Right renal cortex interstitium (tissue), 3 donors: Measurements from ENCODE around the gene RNF26. TPM values are rescaled to one million over a fixed set of nuclear protein-coding genes. Genes with fewer than 3 reads are reported as not detected.

Experiments used
- DNase-seq, 3 donors: peaks; one replicate each; pipeline ENCODE4 v3.0.0-alpha.2; 2013; ENCODE audit warnings: low read depth in 3 of 3, low spot score in 2 of 3
- polyA plus RNA-seq, 3 donors: library from polyadenylated mRNA; unstranded; fragments of 120-200 nt; gene quantifications; one replicate each; pipeline ENCODE4 v1.2.1, GENCODE V29; 2013; ENCODE audit not compliant: insufficient read length in 3 of 3

The RNF26 gene
- 10 to 100 TPM; 28.4 to 32.3 (median 28.8) TPM for polyA plus RNA-seq

DNA sequence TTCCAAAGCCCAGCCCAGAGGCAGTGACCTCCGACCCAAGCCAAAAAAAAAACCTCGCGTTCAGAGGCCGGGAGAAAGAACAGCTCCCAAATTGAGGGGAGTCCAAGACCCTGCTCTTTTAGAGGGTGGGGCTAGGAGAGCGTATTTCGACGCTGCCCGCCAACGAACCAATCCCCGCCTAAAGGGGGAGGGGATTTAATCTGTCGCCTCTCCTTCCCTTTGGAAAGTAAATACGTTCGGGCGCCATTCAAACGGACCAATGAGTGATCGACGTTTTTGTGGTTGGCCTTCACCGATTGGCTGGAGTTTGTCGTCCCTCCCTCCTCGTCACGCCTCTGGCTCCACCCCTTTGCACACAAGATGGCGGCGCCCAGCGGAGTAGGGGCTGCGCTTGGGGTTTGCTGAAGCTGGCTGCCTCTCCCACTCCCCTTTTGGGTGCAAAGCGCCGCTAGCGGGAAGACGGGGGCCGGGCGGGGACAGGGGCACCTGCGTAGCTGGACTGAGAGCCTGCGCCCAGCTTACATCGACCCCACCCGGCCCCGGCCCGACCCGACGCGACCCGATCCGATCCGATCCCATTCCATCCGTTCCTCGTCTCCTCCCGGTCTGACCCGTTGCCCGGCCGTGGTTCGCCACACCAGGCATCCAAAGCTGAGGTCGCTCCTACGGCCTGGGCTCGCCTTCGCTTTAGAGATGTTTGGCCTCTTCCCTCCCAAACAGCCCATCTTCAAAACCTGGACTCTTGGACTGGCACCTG lies at the start of gene RNF26:
Gene RNF26, plus strand, starts transcription at position 354 of the 757 bp plus-strand sequence. CDS start 596 bp downstream, outside the sequence.
- peak; percentile 96 to 99 (median 98) for DNase-seq

- no peak for DNase-seq
Observed at GRCh38 chr11:119285431-119285830, 48.9 kb upstream of the RNF26 start.

DNA sequence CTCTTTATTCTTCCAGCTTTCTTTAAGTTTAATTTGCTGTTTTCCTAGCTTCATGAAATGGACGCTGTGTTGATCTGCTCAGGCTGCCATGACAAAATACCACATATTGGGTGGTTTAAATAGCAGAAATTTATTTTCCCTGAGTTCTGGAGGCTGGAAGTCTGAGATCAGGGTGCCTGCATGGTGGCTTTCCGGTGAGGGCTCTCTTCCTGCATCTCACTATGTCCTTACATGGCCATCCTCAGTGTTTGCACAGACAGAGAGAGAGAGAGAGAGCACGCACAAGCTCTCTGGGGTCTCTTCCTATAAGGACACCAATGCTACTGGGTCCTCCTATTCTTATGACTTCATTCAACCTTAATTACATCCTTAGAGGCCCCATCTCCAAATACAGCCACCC lies 46.1 kb upstream of the RNF26 start:
- DNase-seq = no peak

- no peak for DNase-seq
Observed at GRCh38 chr11:119290894-119291497, 43.3 kb upstream of the RNF26 start.

- DNase-seq = no peak
Observed at GRCh38 chr11:119293461-119293860, 40.9 kb upstream of the RNF26 start.

- DNase-seq = no peak
Observed at GRCh38 chr11:119295178-119295577, 39.1 kb upstream of the RNF26 start.

DNA sequence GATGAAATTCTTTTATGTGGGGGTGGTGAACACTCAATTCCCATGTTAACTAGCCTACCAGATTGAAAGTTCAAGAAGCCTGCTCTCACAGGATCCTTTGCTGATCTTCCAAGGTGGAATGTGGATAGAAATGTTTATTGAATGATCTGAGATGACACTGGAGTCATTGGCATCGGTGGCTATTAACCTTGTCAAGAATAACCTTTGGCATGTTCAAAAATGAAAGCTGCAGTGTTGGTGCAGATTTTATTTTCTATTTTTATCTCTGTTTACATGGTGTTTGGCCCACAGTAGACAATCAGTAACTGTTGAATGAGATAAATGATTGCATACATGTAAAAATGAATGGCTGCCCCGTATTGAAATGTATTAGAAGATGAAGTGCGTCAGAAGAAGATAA lies 36.4 kb upstream of the RNF26 start:
- DNase-seq = no peak

GRCh38 chr11:119298726-119299125 lies 35.6 kb upstream of the RNF26 start:
- no peak for DNase-seq

GRCh38 chr11:119299416-119299815 lies 34.9 kb upstream of the RNF26 start:
- DNase-seq = no peak

- no peak for DNase-seq
Observed at GRCh38 chr11:119300198-119300964, 33.9 kb upstream of the RNF26 start.

DNA sequence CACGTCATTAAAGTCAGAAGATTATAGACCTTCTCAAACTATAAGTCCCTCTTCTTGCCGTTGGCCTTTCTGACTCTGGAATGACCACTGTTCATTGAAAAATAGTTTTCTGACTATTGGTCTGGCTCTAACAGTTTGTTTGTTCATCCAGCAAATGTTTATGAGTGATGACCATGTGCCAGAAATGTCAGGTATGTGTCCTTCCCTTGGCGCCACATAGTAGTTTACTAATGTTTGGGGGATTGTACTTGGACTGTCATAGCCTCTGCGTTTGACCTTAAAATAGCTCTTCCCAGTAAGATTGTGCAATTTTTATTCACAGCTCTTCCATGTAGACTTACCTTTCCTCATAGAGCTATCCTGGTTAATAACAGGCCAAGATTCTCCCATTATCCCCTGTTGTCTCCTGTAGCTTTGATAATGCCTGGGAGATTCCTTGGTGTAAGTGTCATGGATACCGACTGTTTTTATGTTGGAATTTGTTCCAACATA lies 31.1 kb upstream of the RNF26 start:
- DNase-seq = no peak

DNA sequence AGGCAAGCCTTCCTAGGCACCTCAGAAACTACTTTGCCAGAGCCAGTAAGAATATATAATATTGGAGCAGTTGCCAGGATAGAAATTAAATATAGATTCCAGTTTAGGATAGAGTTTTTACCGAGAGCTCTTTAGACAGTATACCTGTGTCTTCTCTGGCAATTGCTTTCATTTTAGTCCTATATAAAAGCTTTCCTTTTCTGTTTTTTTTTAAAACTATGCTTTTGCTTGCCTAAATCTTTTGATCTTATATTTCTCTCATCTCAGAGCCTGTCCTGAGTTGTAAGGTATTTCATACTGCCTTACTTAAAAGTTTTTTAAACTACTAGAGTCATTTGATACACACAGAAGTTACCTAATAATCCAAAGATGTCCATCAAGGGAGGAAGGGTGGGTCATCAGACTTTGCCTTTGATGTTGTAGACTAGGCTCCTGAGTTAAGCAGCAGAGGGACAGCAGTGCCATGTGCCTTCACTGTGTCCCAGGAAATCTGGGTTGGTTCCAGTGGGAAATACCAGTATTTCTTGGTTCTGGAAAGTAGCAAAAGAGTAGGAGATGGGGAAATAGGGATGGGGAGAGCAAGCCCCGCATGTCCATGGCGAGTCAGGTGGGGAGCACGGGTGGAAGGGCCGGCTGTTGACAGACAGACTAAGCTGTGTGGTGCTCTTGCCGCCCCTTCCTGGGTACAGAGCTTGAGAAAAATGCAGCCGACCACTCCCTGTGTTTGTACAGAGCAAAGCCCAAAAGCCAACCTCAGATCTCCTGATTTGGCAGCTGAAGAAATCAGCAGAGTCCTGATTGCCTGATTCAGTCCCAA lies 28.6 kb upstream of the RNF26 start:
- no peak for DNase-seq

DNA sequence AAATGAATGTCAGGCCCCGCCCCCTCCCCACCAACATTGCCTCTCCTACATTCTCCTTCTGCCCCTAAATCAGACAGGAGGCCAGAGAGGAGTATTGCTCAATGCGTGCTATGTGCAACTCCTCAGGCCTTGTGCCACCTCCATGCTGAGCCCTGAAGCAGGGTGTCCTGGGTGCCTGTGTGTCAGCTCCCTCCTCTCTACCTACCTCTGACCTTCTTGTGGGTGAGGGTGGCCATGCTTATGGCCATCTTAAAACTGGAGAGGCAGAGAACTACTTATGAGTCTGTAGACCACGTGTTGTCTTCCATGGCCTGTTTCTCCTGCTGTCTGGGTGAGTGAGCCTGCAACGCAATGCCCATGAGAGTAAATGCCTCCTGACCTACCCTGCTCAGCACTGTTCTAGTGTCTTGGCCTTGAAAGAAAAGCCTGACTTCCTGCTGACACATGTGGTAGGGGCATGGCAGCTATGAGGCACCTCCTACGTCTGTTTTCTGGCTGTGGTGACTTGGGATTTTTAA lies 27.9 kb upstream of the RNF26 start:
- DNase-seq = no peak

DNA sequence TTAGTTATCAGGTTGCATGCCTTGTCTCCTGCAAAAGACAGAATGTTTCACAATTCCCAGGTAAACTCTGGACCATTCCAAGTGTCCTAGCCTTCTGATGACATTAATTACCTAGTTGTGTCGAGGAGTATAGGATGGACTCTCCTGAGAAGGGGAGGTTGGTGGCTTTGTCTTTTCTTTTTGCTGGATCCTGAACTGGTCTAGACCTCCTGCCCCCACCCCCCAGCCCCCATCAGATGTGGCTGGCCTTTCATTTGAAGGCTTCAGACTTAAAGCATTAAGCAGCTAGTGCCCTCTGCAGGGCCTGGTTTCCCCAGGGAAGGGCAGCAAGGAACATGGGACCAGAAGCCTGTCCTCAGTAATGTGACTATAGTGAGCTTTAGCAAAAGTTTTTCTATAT lies 27.1 kb upstream of the RNF26 start:
- DNase-seq = no peak

DNA sequence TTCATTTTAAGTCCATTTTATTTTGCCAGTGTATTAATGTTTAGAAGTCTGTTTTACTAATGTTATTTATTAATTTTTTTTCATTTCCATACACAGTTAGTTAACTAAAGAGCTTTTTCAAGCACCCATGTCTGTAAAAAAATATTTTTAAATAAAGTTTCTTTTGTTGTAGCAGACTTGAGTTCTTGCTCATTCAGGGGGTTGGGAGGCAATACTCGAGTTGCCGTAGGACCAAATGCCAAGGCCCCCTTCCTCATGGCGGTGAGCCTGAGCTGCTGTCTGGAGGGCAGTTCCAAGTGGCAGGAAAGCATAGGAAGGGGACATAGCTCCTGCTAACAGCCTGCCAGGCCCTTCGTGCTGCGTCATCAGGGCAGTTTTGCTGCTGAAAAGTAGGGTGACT lies 26.4 kb upstream of the RNF26 start:
- no peak for DNase-seq

DNA sequence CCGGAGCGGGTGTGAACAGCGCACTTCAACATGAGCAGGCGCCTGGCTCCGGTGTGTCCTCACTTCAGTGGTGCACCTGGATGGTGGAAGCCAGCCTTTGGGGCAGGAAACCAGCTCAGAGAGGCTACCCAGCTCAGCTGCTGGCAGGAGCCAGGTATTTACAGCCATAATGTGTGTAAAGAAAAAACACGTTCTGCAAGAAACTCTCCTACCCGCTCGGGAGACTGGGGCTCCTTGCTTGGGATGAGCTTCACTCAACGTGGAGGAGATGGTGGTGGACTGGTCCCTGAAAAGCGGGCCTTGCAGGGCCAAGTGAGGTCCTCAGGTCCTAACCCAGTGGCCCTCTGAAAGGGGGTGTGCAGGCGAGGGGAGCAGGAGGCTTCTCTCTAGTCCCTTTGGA lies 24.9 kb upstream of the RNF26 start:
- no peak for DNase-seq

DNA sequence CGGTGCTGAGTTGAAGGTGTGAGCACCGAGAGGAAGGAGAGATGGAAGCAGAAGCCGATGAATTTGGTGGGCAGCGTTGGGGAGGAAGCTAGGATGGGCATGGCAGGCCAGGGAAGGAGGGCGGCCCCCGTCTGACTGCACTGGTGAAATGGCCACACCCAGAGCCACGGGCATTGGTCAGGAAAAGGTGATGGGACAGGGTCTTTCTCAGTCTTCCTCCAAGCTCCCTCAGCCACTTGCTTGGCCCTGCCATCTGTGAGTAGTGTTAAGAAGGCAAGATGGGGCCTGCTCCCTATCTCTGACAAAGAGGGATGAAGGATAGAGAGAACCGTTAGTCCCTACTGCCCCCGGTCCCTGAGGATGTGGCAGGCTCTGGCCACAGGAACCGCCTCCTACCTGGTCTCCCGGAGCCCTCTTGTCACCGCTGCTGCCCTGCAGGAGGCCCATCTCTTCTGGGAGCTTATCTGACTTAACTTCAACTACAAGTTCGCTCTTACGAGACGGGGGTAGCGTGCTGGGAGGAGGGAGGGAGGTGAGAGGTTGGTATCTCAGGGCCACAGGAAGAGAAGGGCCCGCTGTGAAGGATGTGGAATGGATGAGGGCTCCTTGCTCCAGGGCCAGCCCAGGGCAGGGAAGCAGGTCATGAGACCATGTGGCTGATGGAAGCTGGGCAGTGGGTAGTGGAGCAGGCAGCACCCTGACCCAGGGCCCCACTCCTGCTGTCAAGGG lies 24.2 kb upstream of the RNF26 start:
- no peak for DNase-seq

- no peak for DNase-seq
Observed at GRCh38 chr11:119310682-119311052, 23.7 kb upstream of the RNF26 start.

- no peak for DNase-seq
Observed at GRCh38 chr11:119314726-119315125, 19.6 kb upstream of the RNF26 start.
